Kasumi-1 (cell line): ENCODE results near the gene PSMC5.
"Not testable (repeated sequence)": the region's sequence is repeated elsewhere in the genome, so short reads cannot be mapped to it uniquely, and the experiment has no call there.

Experiments
- DNase-seq, 2 experiments: peaks; one replicate each; lab custom pipeline; 2025; lab: John Stamatoyannopoulos, UW

The PSMC5 gene

GRCh38 chr17:63870292-63870665 is 43.0 kb downstream of the PSMC5 start:
- not testable (repeated sequence) for DNase-seq

- not testable (repeated sequence) for DNase-seq
These were observed 44.6 kb downstream of the PSMC5 start for GRCh38 chr17:63871646-63872365.

GRCh38 chr17:63873577-63873976 is 46.3 kb downstream of the PSMC5 start, which contains the start of gene CSH2:
CSH2 (minus strand) TSS chr17:63873677; CDS start chr17:63873614, 63 bp downstream.
- DNase-seq = not testable (repeated sequence)

GRCh38 chr17:63874061-63874626 is 46.9 kb downstream of the PSMC5 start:
- DNase-seq = not testable (repeated sequence)

- DNase-seq = not testable (repeated sequence)
These were observed 47.5 kb downstream of the PSMC5 start for GRCh38 chr17:63874693-63875092.

GRCh38 chr17:63878413-63878812 is 51.2 kb downstream of the PSMC5 start:
- not testable (repeated sequence) for DNase-seq

- DNase-seq = no peak
These were observed 53.5 kb downstream of the PSMC5 start for GRCh38 chr17:63880706-63881105.

GRCh38 chr17:63881337-63881736 is 54.1 kb downstream of the PSMC5 start:
- not testable (repeated sequence) for DNase-seq
